Ishikawa (cell line): ENCODE measurements around the gene BCORL1.

ENCODE experiments used
- CEBPB ChIP-seq: IDR thresholded peaks from 2 replicates; pipeline ENCODE4 v1.6.1; 2012
- CREB1 ChIP-seq: IDR thresholded peaks from 2 replicates; pipeline ENCODE4 v1.6.1; 2012; ENCODE audit warnings: low read depth
- EGR1 ChIP-seq: IDR thresholded peaks from 2 replicates; pipeline ENCODE4 v1.6.1; 2012
- EP300 ChIP-seq: IDR thresholded peaks from 2 replicates; pipeline ENCODE4 v1.6.1; 2012; ENCODE audit warnings: borderline replicate concordance
- FOXM1 ChIP-seq: IDR thresholded peaks from 2 replicates; pipeline ENCODE4 v1.6.1; 2012; ENCODE audit warnings: low read depth, borderline replicate concordance
- MAX ChIP-seq: IDR thresholded peaks from 2 replicates; pipeline ENCODE4 v1.6.1; 2012
- NFIC ChIP-seq: IDR thresholded peaks from 2 replicates; pipeline ENCODE4 v1.6.1; 2012
- RAD21 ChIP-seq: IDR thresholded peaks from 2 replicates; pipeline ENCODE4 v1.6.1; 2012; ENCODE audit warnings: low read depth
- REST ChIP-seq: IDR thresholded peaks from 2 replicates; pipeline ENCODE4 v1.6.1; 2012; ENCODE audit warnings: low read depth, mild to moderate bottlenecking
- TAF1 ChIP-seq: IDR thresholded peaks from 2 replicates; pipeline ENCODE4 v1.6.1; 2012; ENCODE audit warnings: low read depth, mild to moderate bottlenecking
- TCF12 ChIP-seq: IDR thresholded peaks from 2 replicates; pipeline ENCODE4 v1.6.1; 2012; ENCODE audit warnings: low read depth
- TEAD4 ChIP-seq: IDR thresholded peaks from 2 replicates; pipeline ENCODE4 v1.6.1; 2012
- USF1 ChIP-seq: IDR thresholded peaks from 2 replicates; pipeline ENCODE4 v1.6.1; 2012
- YY1 ChIP-seq: IDR thresholded peaks from 2 replicates; pipeline ENCODE4 v1.6.1; 2012; ENCODE audit warnings: low read depth
- ZBTB7A ChIP-seq: IDR thresholded peaks from 2 replicates; pipeline ENCODE4 v1.6.1; 2012; ENCODE audit warnings: low read depth

BCORL1 gene

GRCh38 chrX:130058652-130059051, 76.2 kb downstream of the BCORL1 start:
- no peak for TF ChIP-seq CEBPB
- TF ChIP-seq TEAD4: no peak
- no peak for TF ChIP-seq REST
- TF ChIP-seq TAF1: no peak
- TF ChIP-seq FOXM1: no peak
- TF ChIP-seq EP300: no peak
- TF ChIP-seq NFIC: no peak
- TF ChIP-seq RAD21: no peak
- no peak for TF ChIP-seq USF1

- TF ChIP-seq ZBTB7A: peak; percentile 61; the same call in 1 of the 2 replicates
- no peak for TF ChIP-seq REST
- TF ChIP-seq YY1: peak; percentile 61; the same call in 1 of the 2 replicates
- TF ChIP-seq MAX: peak; percentile 99
- no peak; the same call in 1 of the 2 replicates for TF ChIP-seq NFIC
- TF ChIP-seq TAF1: peak; percentile 37
- no peak for TF ChIP-seq EP300
- no peak for TF ChIP-seq FOXM1
- TF ChIP-seq RAD21: peak; percentile 86
- no peak for TF ChIP-seq CREB1
- TF ChIP-seq EGR1: no peak
- TF ChIP-seq TCF12: peak; percentile 44; the same call in 1 of the 2 replicates
- no peak for TF ChIP-seq TEAD4
- peak; percentile 38 for TF ChIP-seq USF1
- no peak for TF ChIP-seq CEBPB
Measured at GRCh38 chrX:130060122-130061069, 78.0 kb downstream of the BCORL1 start.

- TF ChIP-seq MAX: no peak
- TF ChIP-seq TEAD4: no peak
- TF ChIP-seq USF1: no peak
Measured at GRCh38 chrX:130066975-130067615, 84.7 kb downstream of the BCORL1 start.

- TF ChIP-seq TAF1 (no peak), EP300 (no peak), EGR1 (no peak), USF1 (no peak), REST (no peak), CREB1 (no peak), MAX (no peak), TEAD4 (no peak), CEBPB (no peak), RAD21 (no peak), YY1 (no peak)
Measured at GRCh38 chrX:130071611-130072344, 89.3 kb downstream of the BCORL1 start.
